HG03097 (cell line): Measurements from ENCODE around the gene DYRK3.
A peak's percentile ranks its signal among the peaks of the same experiment; 100 is the strongest.
"Not testable (repeated sequence)": the region's sequence is repeated elsewhere in the genome, so short reads cannot be mapped to it uniquely, and the experiment has no call there.

ENCODE experiments used
- ATAC-seq: cut with Tn5 transposase; IDR thresholded peaks from one replicate; pipeline ENCODE4 v1.9.1; 2021; ENCODE audit not compliant: unreplicated experiment, low FRiP score

Gene DYRK3

GRCh38 chr1:206635080-206635977 lies at the start of gene DYRK3:
TSS of gene DYRK3 (plus strand) at chr1:206635536. CDS start at chr1:206635704, 168 bp downstream.
- peak; percentile 86 for ATAC-seq

GRCh38 chr1:206586501-206587445 lies 48.6 kb upstream of the DYRK3 start:
- no peak for ATAC-seq

GRCh38 chr1:206587904-206588303 lies 47.4 kb upstream of the DYRK3 start:
- ATAC-seq: no peak

- no peak for ATAC-seq
These were observed 46.8 kb upstream of the DYRK3 start for GRCh38 chr1:206588492-206588891.

GRCh38 chr1:206589206-206589605 lies 46.1 kb upstream of the DYRK3 start:
- ATAC-seq: no peak

GRCh38 chr1:206590025-206590758 lies 45.1 kb upstream of the DYRK3 start:
- ATAC-seq: no peak

- ATAC-seq: no peak
These were observed 44.1 kb upstream of the DYRK3 start for GRCh38 chr1:206591226-206591625.

GRCh38 chr1:206591696-206592095 lies 43.6 kb upstream of the DYRK3 start:
- no peak for ATAC-seq

GRCh38 chr1:206593351-206593925 lies 41.9 kb upstream of the DYRK3 start:
- ATAC-seq: no peak

GRCh38 chr1:206595581-206596318 lies 39.6 kb upstream of the DYRK3 start:
- no peak for ATAC-seq

GRCh38 chr1:206596319-206596666 lies 39.0 kb upstream of the DYRK3 start:
- ATAC-seq: no peak

- ATAC-seq: no peak
These were observed 34.8 kb upstream of the DYRK3 start for GRCh38 chr1:206600527-206600926.

GRCh38 chr1:206604861-206605260 lies 30.5 kb upstream of the DYRK3 start:
- ATAC-seq: no peak

GRCh38 chr1:206606867-206607266 lies 28.5 kb upstream of the DYRK3 start:
- ATAC-seq: no peak

GRCh38 chr1:206608108-206608698 lies 27.1 kb upstream of the DYRK3 start:
- no peak for ATAC-seq

GRCh38 chr1:206609229-206609991 lies 25.9 kb upstream of the DYRK3 start:
- no peak for ATAC-seq

- peak; percentile 86 for ATAC-seq
These were observed 23.0 kb upstream of the DYRK3 start, which contains the start of gene EIF2D for GRCh38 chr1:206612129-206612876. TSS of gene EIF2D (minus strand) at chr1:206612465. CDS start at chr1:206612342, 123 bp downstream.

- not testable (repeated sequence) for ATAC-seq
These were observed 8.9 kb upstream of the DYRK3 start for GRCh38 chr1:206626396-206626795.
